ENCODE measurements around the gene SMIM13.

The SMIM13 gene

GRCh38 chr6:11162262-11162661 lies 68.6 kb downstream of the SMIM13 start:
- TF ChIP-seq TAF1 (IDR thresholded peaks at IDR 0.05; ENCODE audit: borderline replicate concordance, insufficient read depth, low read length) (no peak), FOXP2 (optimal IDR thresholded peaks at IDR 0.05; ENCODE audit: borderline replicate concordance, extremely low read depth, extremely low read length, insufficient read depth) (no peak), REST (IDR thresholded peaks at IDR 0.05; ENCODE audit: insufficient read depth in 1 of 2, low read depth in 2 of 2, low read length in 2 of 2) (no peak), POLR2AphosphoS5 (IDR thresholded peaks at IDR 0.05; ENCODE audit: low read depth, low read length) (no peak), SIN3A (IDR thresholded peaks at IDR 0.05; ENCODE audit: borderline replicate concordance, insufficient read depth, low read length) (no peak)

- no peak for TF ChIP-seq REST (IDR thresholded peaks at IDR 0.05; ENCODE audit: insufficient read depth in 1 of 2, low read depth in 2 of 2, low read length in 2 of 2)
- TF ChIP-seq SIN3A (IDR thresholded peaks at IDR 0.05; ENCODE audit: borderline replicate concordance, insufficient read depth, low read length) = no peak
- no peak for TF ChIP-seq POLR2AphosphoS5 (IDR thresholded peaks at IDR 0.05; ENCODE audit: low read depth, low read length)
- TF ChIP-seq TAF1 (IDR thresholded peaks at IDR 0.05; ENCODE audit: borderline replicate concordance, insufficient read depth, low read length) = no peak
- no peak for TF ChIP-seq FOXP2 (optimal IDR thresholded peaks at IDR 0.05; ENCODE audit: borderline replicate concordance, extremely low read depth, extremely low read length, insufficient read depth)
Observed at GRCh38 chr6:11163932-11164331, 70.3 kb downstream of the SMIM13 start.

- TF ChIP-seq SIN3A (IDR thresholded peaks at IDR 0.05; ENCODE audit: borderline replicate concordance, insufficient read depth, low read length) (no peak), FOXP2 (optimal IDR thresholded peaks at IDR 0.05; ENCODE audit: borderline replicate concordance, extremely low read depth, extremely low read length, insufficient read depth) (no peak), POLR2AphosphoS5 (IDR thresholded peaks at IDR 0.05; ENCODE audit: low read depth, low read length) (no peak), TAF1 (IDR thresholded peaks at IDR 0.05; ENCODE audit: borderline replicate concordance, insufficient read depth, low read length) (no peak), REST (IDR thresholded peaks at IDR 0.05; ENCODE audit: insufficient read depth in 1 of 2, low read depth in 2 of 2, low read length in 2 of 2) (no peak)
Observed at GRCh38 chr6:11164717-11165646, 71.3 kb downstream of the SMIM13 start.

- no peak for TF ChIP-seq POLR2AphosphoS5 (IDR thresholded peaks at IDR 0.05; ENCODE audit: low read depth, low read length)
- TF ChIP-seq REST (IDR thresholded peaks at IDR 0.05; ENCODE audit: insufficient read depth in 1 of 2, low read depth in 2 of 2, low read length in 2 of 2) = no peak
- no peak for TF ChIP-seq TAF1 (IDR thresholded peaks at IDR 0.05; ENCODE audit: borderline replicate concordance, insufficient read depth, low read length)
Observed at GRCh38 chr6:11166948-11167347, 73.3 kb downstream of the SMIM13 start.
